IMR-90 (cell line): ENCODE measurements around the gene NR1H4. TPM values are rescaled to one million over a fixed set of nuclear protein-coding genes. Genes with fewer than 3 reads are reported as not detected.

ENCODE experiments used
- ATAC-seq: fragments of 200-7000 bp; cut with Tn5 transposase; 2 replicates; pipeline ENCODE4 v1.9.1; 2020; ENCODE audit warnings: low read depth, mild to moderate bottlenecking, moderate library complexity
- BruUV-seq: library from RNA; stranded (reverse); fragments of 400-500 nt; replicated peaks from 2 replicates; lab custom pipeline; 2021; lab: Mats Ljungman, UMichigan
- CTCF ChIA-PET: fragments of 300-600 bp; formaldehyde crosslinking; extraction: SDS; loops from one replicate; lab custom pipeline; 2021; ENCODE audit warnings: antibody characterized with exemption; lab: Yijun Ruan, JAX
- POLR2A ChIA-PET: fragments of 300-600 bp; sonication (Branson Sonifier 250); formaldehyde crosslinking; loops from one replicate; lab custom pipeline; 2022; ENCODE audit warnings: antibody characterized with exemption; ENCODE audit not compliant: unreplicated experiment; lab: Charles Lee
- DNase-seq: peaks from one replicate; pipeline ENCODE4 v3.0.0; 2013
- H2AFZ ChIP-seq: replicated peaks from 2 replicates; pipeline ENCODE3; 2013; ENCODE audit warnings: low read length, mild to moderate bottlenecking; ENCODE audit not compliant: poor library complexity
- H2AK5ac ChIP-seq: 2 replicates; pipeline ENCODE4 v1.6.1; 2013; ENCODE audit warnings: low read depth, low read length, inconsistent platforms
- H2AK9ac ChIP-seq: replicated peaks from 2 replicates; pipeline ENCODE3; 2013; ENCODE audit warnings: mild to moderate bottlenecking, low read depth, low read length, moderate library complexity; ENCODE audit not compliant: poor library complexity
- H2BK120ac ChIP-seq: 2 replicates; pipeline ENCODE4 v1.6.1; 2013; ENCODE audit warnings: low read depth, low read length, inconsistent platforms
- H2BK15ac ChIP-seq: 3 replicates; pipeline ENCODE4 v1.6.1; 2013; ENCODE audit warnings: low read depth, low read length, inconsistent platforms
- H2BK20ac ChIP-seq: 2 replicates; pipeline ENCODE4 v1.6.1; 2013; ENCODE audit warnings: low read depth, mild to moderate bottlenecking, inconsistent platforms, low read length, moderate library complexity
- H2BK5ac ChIP-seq: 2 replicates; pipeline ENCODE4 v1.6.1; 2013; ENCODE audit warnings: mild to moderate bottlenecking, low read depth, low read length, inconsistent platforms; ENCODE audit not compliant: poor library complexity, severe bottlenecking
- H3K14ac ChIP-seq: replicated peaks from 2 replicates; pipeline ENCODE4 v1.6.1; 2013; ENCODE audit warnings: low read depth, low read length, inconsistent platforms
- H3K18ac ChIP-seq: 2 replicates; pipeline ENCODE4 v1.6.1; 2013; ENCODE audit warnings: low read depth, low read length, control low read depth
- H3K23ac ChIP-seq: 2 replicates; pipeline ENCODE4 v1.6.1; 2013; ENCODE audit warnings: low read depth, low read length, inconsistent platforms
- H3K27ac ChIP-seq: 2 replicates; pipeline ENCODE4 v1.5.1; 2013; ENCODE audit warnings: mild to moderate bottlenecking, control low read depth, low read length; ENCODE audit not compliant: insufficient read depth
- H3K27me3 ChIP-seq: 2 replicates; pipeline ENCODE4 v1.6.1; 2013; ENCODE audit warnings: low read length; ENCODE audit not compliant: control insufficient read depth, insufficient read depth
- H3K36me3 ChIP-seq: 2 replicates; pipeline ENCODE4 v1.6.1; 2013; ENCODE audit warnings: low read length, mixed read lengths; ENCODE audit not compliant: control insufficient read depth, insufficient read depth
- H3K4ac ChIP-seq: 2 replicates; pipeline ENCODE4 v1.6.1; 2013; ENCODE audit warnings: low read depth, low read length, inconsistent platforms
- H3K4me1 ChIP-seq: 2 replicates; pipeline ENCODE4 v1.6.1; 2013; ENCODE audit warnings: low read length, mixed read lengths; ENCODE audit not compliant: control insufficient read depth, insufficient read depth
- H3K4me2 ChIP-seq: 2 replicates; pipeline ENCODE4 v1.6.1; 2013; ENCODE audit warnings: low read depth, mild to moderate bottlenecking, control low read depth, low read length, moderate library complexity
- H3K4me3 ChIP-seq: 2 replicates; pipeline ENCODE4 v1.5.1; 2013; ENCODE audit warnings: low read depth, mild to moderate bottlenecking, control low read depth, low read length, moderate library complexity; ENCODE audit not compliant: insufficient read depth
- H3K56ac ChIP-seq: 2 replicates; pipeline ENCODE4 v1.6.1; 2013; ENCODE audit warnings: low read length, inconsistent platforms; ENCODE audit not compliant: insufficient read depth; ENCODE audit errors: extremely low read depth
- H3K79me1 ChIP-seq, 2 experiments: 2 replicates each; pipeline ENCODE4 v1.6.1; 2013; ENCODE audit warnings: low read length in 2 of 2, inconsistent platforms in 1 of 2, low read depth in 1 of 2
- H3K9ac ChIP-seq: 2 replicates; pipeline ENCODE4 v1.6.1; 2013; ENCODE audit warnings: low read depth, low read length, control low read depth
- H3K9me1 ChIP-seq: 2 replicates; pipeline ENCODE4 v1.6.1; 2013; ENCODE audit warnings: low read length, inconsistent platforms; ENCODE audit not compliant: insufficient read depth
- H3K9me3 ChIP-seq: 2 replicates; pipeline ENCODE4 v1.6.1; 2013; ENCODE audit warnings: low read length; ENCODE audit not compliant: control insufficient read depth, insufficient read depth
- H4K20me1 ChIP-seq: 2 replicates; pipeline ENCODE4 v1.6.1; 2013; ENCODE audit warnings: low read length, inconsistent platforms; ENCODE audit not compliant: insufficient read depth
- H4K5ac ChIP-seq: 2 replicates; pipeline ENCODE4 v1.6.1; 2013; ENCODE audit warnings: mild to moderate bottlenecking, low read depth, low read length, control low read depth
- H4K8ac ChIP-seq, 2 experiments: 2 replicates each; pipeline ENCODE4 v1.6.1; 2013; ENCODE audit warnings: low read depth in 2 of 2, low read length in 2 of 2, control low read depth in 1 of 2, inconsistent platforms in 1 of 2
- H4K91ac ChIP-seq: 2 replicates; pipeline ENCODE4 v1.6.1; 2013; ENCODE audit warnings: low read depth, low read length, inconsistent platforms; ENCODE audit not compliant: insufficient read depth
- BHLHE40 ChIP-seq: fragments of 150-350 bp; IDR thresholded peaks from 2 replicates; pipeline ENCODE4 v1.6.1; 2016; ENCODE audit warnings: mild to moderate bottlenecking, low read depth, low read length
- CEBPB ChIP-seq: IDR thresholded peaks from 2 replicates; pipeline ENCODE4 v1.6.1; 2012; ENCODE audit warnings: low read depth, low read length, improper control_type of control experiment
- CHD1 ChIP-seq: IDR thresholded peaks from 2 replicates; pipeline ENCODE4 v1.6.1; 2012; ENCODE audit warnings: low read depth, low read length, improper control_type of control experiment
- CTCF ChIP-seq: conservative IDR thresholded peaks from 2 replicates; pipeline ENCODE4 v1.5.1; 2012; ENCODE audit warnings: mild to moderate bottlenecking, low read depth, low read length, improper control_type of control experiment
- FOS ChIP-seq: fragments of 150-350 bp; IDR thresholded peaks from 2 replicates; pipeline ENCODE4 v1.6.1; 2016; ENCODE audit warnings: low read depth, low read length
- MAFK ChIP-seq: IDR thresholded peaks from 2 replicates; pipeline ENCODE4 v1.6.1; 2012; ENCODE audit warnings: low read depth, low read length, improper control_type of control experiment
- MAZ ChIP-seq: IDR thresholded peaks from 2 replicates; pipeline ENCODE4 v1.6.1; 2012; ENCODE audit warnings: low read depth, mild to moderate bottlenecking, low read length, improper control_type of control experiment, moderate library complexity, borderline replicate concordance
- MXI1 ChIP-seq: IDR thresholded peaks from 2 replicates; pipeline ENCODE4 v1.6.1; 2012; ENCODE audit warnings: low read depth, mild to moderate bottlenecking, low read length, moderate library complexity, borderline replicate concordance
- NFE2L2 ChIP-seq: fragments of 150-350 bp; IDR thresholded peaks from 2 replicates; pipeline ENCODE4 v1.6.1; 2016; ENCODE audit warnings: low read depth, mild to moderate bottlenecking, low read length
- RAD21 ChIP-seq: IDR thresholded peaks from 2 replicates; pipeline ENCODE4 v1.6.1; 2012; ENCODE audit warnings: low read length, improper control_type of control experiment
- RFX5 ChIP-seq: IDR thresholded peaks from 2 replicates; pipeline ENCODE4 v1.8.0; 2012; ENCODE audit warnings: low read depth, mild to moderate bottlenecking, low read length, moderate library complexity
- USF2 ChIP-seq: fragments of 150-350 bp; IDR thresholded peaks from 2 replicates; pipeline ENCODE4 v1.6.1; 2017; ENCODE audit warnings: mild to moderate bottlenecking, antibody characterized with exemption, low read length, low read depth
- WGBS, 2 experiments: methylation state at CpG; one replicate each; pipeline versions ENCODE4 v1.1.5 to v1.1.7; 2013; ENCODE audit warnings: missing lambda C conversion rate in 2 of 2; ENCODE audit not compliant: insufficient read length in 1 of 2; ENCODE audit errors: extremely low coverage in 2 of 2; 5-methylcytosine and 5-hydroxymethylcytosine counted together
- dilution Hi-C: fragments of 300-500 bp; cut with HindIII; formaldehyde crosslinking; loops from one replicate; pipeline ENCODE4 v1.14.3; 2018; ENCODE audit warnings: low sequenced_read_pairs; ENCODE audit not compliant: unreplicated experiment
- in situ Hi-C: fragments of 300-500 bp; cut with MboI; formaldehyde crosslinking; loops from 3 replicates; pipeline ENCODE4 v1.14.3; 2019; ENCODE audit warnings: low sequenced_read_pairs, inconsistent platforms, mixed read lengths
- intact Hi-C: fragments of 100-400 bp; cut with micrococcal nuclease; formaldehyde crosslinking; loops from 2 replicates; pipeline ENCODE4 v1.10.0; 2022
- polyA plus RNA-seq, 3 experiments: library from polyadenylated mRNA; depleted of rRNA; stranded (reverse); fragments of >200 nt; gene quantifications; 2 replicates each; pipeline ENCODE4 v1.2.3, GENCODE V29; 2012; ENCODE audit warnings: low replicate concordance in 1 of 3
- total RNA-seq: library from RNA; depleted of rRNA; stranded (reverse); fragments of >200 nt; gene quantifications from 2 replicates; pipeline ENCODE4 v1.2.3, GENCODE V29; 2012

Gene NR1H4
- total and polyA plus RNA-seq, 2 of the 4 experiments (the other 2 are of a cell fraction) = not detected

- no peak overlapping the region for H2BK120ac ChIP-seq
- H3K23ac ChIP-seq = no peak overlapping the region
- H2AK9ac ChIP-seq = no peak overlapping the region
- no peaks in the 10 kb centered on the region for H3K4me1 ChIP-seq
- WGBS, 2 experiments = 0% methylated on average over 1 of the region's 3 CpGs; no CpG with 5 or more reads in 1 of the 2 experiments
- ATAC-seq (no peak), DNase-seq (no peak)
- H4K91ac ChIP-seq = no peak overlapping the region
- in situ Hi-C loops = no loop called here
- H2BK15ac ChIP-seq = no peak overlapping the region
- no peak overlapping the region for H3K4me3 ChIP-seq
- H3K56ac ChIP-seq = no peak overlapping the region
- H3K36me3 ChIP-seq = no peaks in the 10 kb centered on the region
- H2AK5ac ChIP-seq = no peak overlapping the region
- no peak overlapping the region for H3K4ac ChIP-seq
- POLR2A ChIA-PET = no interaction called here
- H3K79me1 ChIP-seq = no peaks in the 10 kb centered on the region
- no peaks in the 10 kb centered on the region; the same call in 1 of the 2 replicates for H3K27me3 ChIP-seq
- no peak overlapping the region for H2BK20ac ChIP-seq
- no peak overlapping the region for H4K5ac ChIP-seq
- TF ChIP-seq FOS (no peak), BHLHE40 (no peak), CHD1 (no peak), MXI1 (no peak), MAZ (no peak), MAFK (no peak), NFE2L2 (no peak), RAD21 (no peak), RFX5 (no peak), CEBPB (no peak), USF2 (no peak), CTCF (no peak)
- H3K14ac ChIP-seq = no peak overlapping the region
- no peaks in the 10 kb centered on the region for H3K9me1 ChIP-seq
- H3K4me2 ChIP-seq = no peak overlapping the region
- dilution Hi-C loops = no loop called here
- H3K27ac ChIP-seq = no peak overlapping the region
- intact Hi-C loops = no loop called here
- no peak overlapping the region for H2BK5ac ChIP-seq
- no peaks in the 10 kb centered on the region for H3K9me3 ChIP-seq
- CTCF ChIA-PET = no interaction called here
- H4K20me1 ChIP-seq = no peaks in the 10 kb centered on the region
- no TSS peak for BruUV-seq
- no peak overlapping the region for H4K8ac ChIP-seq
- no peak overlapping the region for H3K18ac ChIP-seq
- no peak overlapping the region for H2AFZ ChIP-seq
- no peak overlapping the region for H3K9ac ChIP-seq
Measured at GRCh38 chr12:100447381-100447780, 26.3 kb upstream of the NR1H4 start.
